ENCODE measurements around the gene PDE8B. TPM values are rescaled to one million over a fixed set of nuclear protein-coding genes. Genes with fewer than 3 reads are reported as not detected.

PDE8B gene
- total and polyA plus RNA-seq, 9 donors, result 0.73 to 26.7 (median 6.4) TPM

DNA sequence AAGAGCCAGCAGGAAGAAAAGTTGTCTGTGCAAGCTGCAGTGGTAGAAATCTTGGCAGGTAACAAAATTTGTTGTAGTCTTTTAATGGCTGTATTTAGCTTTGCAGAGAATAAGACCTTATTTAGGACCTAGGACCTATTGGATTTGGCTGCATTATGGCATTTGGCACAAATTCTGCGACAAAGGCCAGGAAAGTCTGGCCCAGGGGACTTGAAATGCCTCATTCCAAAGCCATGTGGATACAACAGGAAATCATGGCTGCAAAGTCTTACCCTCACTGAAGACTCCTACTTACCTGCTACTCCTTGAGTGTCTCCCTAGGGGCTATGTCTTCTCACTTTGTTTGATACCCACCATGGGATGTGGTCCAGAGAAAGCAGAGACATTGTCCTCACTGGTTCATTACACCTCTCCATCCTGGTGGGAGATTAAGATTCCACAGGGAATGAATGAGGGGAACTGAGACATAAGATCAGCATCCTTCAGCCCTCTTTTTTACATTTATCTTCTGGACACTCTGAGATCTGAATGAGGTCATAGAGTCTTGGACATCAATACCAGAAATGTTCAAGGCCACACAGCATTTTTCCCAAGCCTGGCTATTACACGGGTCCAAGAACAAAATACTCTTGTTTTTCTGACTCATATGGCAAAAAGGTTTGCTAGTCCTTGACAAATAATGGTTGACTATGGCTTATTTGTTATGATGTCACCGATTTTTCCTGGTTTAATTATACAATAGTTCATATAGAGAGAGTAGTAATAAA lies 119.4 kb downstream of the PDE8B start:
- Histone ChIP-seq H3K4me1 (ENCODE audit: insufficient read depth) (peaks cover 6% of the 10 kb centered on the region), H3K4me3 (no peak overlapping the region), H3K9me3 (no peaks in the 10 kb centered on the region), H3K27ac (no peak overlapping the region), H3K27me3 (no peaks in the 10 kb centered on the region), H3K36me3 (no peaks in the 10 kb centered on the region)
- WGBS, 3 donors, result 50 to 58% (median 56%) methylated on average over 3 of the region's 3 CpGs
- intact Hi-C loops (cut with DNase I), result no loop called here
- TF ChIP-seq POLR2A (IDR thresholded peaks at IDR 0.05), result no peak
- no peak for TF ChIP-seq CTCF (IDR thresholded peaks at IDR 0.05)
- no peak for TF ChIP-seq EP300 (IDR thresholded peaks at IDR 0.05)
- DNase-seq, result no peak

GRCh38 chr5:77333036-77333435 lies 122.6 kb downstream of the PDE8B start:
- no peak overlapping the region for H3K27ac ChIP-seq
- no peaks in the 10 kb centered on the region for H3K27me3 ChIP-seq
- 88 to 91% (median 90%) methylated on average over 4 of the region's 4 CpGs for WGBS, 3 donors
- no peak for DNase-seq
- no peak overlapping the region for H3K4me3 ChIP-seq
- peaks cover 6% of the 10 kb centered on the region for H3K4me1 ChIP-seq (ENCODE audit: insufficient read depth)
- H3K9me3 ChIP-seq, result no peaks in the 10 kb centered on the region
- no peaks in the 10 kb centered on the region for H3K36me3 ChIP-seq
- intact Hi-C loops (cut with DNase I), result no loop called here
- TF ChIP-seq EP300 (IDR thresholded peaks at IDR 0.05), result no peak
- no peak for TF ChIP-seq POLR2A (IDR thresholded peaks at IDR 0.05)
- no peak for TF ChIP-seq CTCF (IDR thresholded peaks at IDR 0.05)

DNA sequence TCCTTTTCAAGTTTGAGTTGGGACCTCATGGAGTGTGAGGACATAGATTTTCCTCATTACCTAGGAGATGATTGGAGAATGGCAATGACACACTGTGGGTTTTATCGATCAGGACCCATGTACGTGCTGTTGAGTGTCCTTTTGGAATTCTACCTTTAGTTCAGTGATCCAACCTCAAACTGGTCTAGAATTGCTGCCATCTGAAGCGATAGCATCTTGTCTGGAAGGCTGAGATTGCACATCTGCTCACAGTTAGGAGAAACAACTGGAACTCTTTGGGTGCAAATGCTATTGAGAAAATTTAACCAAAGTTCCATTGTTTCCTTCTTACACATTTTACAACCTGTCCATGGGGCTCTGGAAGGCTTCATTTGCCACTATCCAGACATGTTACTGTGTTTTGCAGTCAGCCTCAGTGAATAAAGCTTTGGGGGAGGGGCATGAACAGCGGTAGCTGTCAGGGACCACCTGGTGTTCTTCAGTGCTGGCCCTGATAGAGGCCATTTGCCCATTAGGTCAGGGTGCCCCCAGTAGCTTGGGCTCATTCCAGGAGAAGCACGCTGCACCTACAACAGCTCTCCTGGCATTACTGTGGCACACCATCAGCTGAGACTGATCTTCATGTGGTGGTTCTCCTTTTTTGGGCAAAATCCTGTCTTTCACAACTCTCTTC lies 123.1 kb downstream of the PDE8B start:
- H3K27ac ChIP-seq, result peak overlapping the region in 1 of 2 donors; percentile 16
- no peaks in the 10 kb centered on the region for H3K9me3 ChIP-seq
- WGBS, 3 donors, result 65 to 71% (median 67%) methylated on average over 5 of the region's 5 CpGs
- no peak overlapping the region for H3K4me3 ChIP-seq
- no peaks in the 10 kb centered on the region for H3K36me3 ChIP-seq
- TF ChIP-seq POLR2A (IDR thresholded peaks at IDR 0.05) (no peak), CTCF (IDR thresholded peaks at IDR 0.05) (no peak), EP300 (IDR thresholded peaks at IDR 0.05) (no peak)
- H3K4me1 ChIP-seq (ENCODE audit: insufficient read depth), result peaks cover 6% of the 10 kb centered on the region
- intact Hi-C loops (cut with DNase I), result no loop called here
- no peak for DNase-seq
- no peaks in the 10 kb centered on the region for H3K27me3 ChIP-seq

GRCh38 chr5:77337246-77337645 lies 126.8 kb downstream of the PDE8B start:
- no peaks in the 10 kb centered on the region for H3K9me3 ChIP-seq
- H3K4me1 ChIP-seq (ENCODE audit: insufficient read depth), result peaks cover 4% of the 10 kb centered on the region
- TF ChIP-seq EP300 (IDR thresholded peaks at IDR 0.05) (no peak), POLR2A (IDR thresholded peaks at IDR 0.05) (no peak), CTCF (IDR thresholded peaks at IDR 0.05) (no peak)
- no peak overlapping the region for H3K27ac ChIP-seq
- H3K4me3 ChIP-seq, result no peak overlapping the region
- 64 to 65% (median 64%) methylated on average over 3 of the region's 3 CpGs for WGBS, 3 donors
- DNase-seq, result no peak
- H3K36me3 ChIP-seq, result no peaks in the 10 kb centered on the region
- H3K27me3 ChIP-seq, result no peaks in the 10 kb centered on the region
- intact Hi-C loops (cut with DNase I), result no loop called here

Measured in ovary (tissue), 9 donors.